A549 (cell line): ENCODE results near the gene IER5L. TPM values are rescaled to one million over a fixed set of nuclear protein-coding genes. Genes with fewer than 3 reads are reported as not detected.
A peak's percentile ranks its signal among the peaks of the same experiment; 100 is the strongest.

Experiments used
- ATAC-seq, 2 experiments: fragments of 200-7000 bp in 1 of 2; fragments of >200 bp in 1 of 2; cut with Nextera tagmentation in 1 of 2; cut with Tn5 transposase in 1 of 2; 3 replicates each; pipeline versions ENCODE4 v1.8.0 to v1.9.1; 2018 to 2020; ENCODE audit warnings: mild to moderate bottlenecking in 1 of 2, moderate library complexity in 1 of 2
- CTCF ChIA-PET: fragments of 300-600 bp; sonication (Branson Sonifier 250); formaldehyde crosslinking; extraction: SDS; loops from one replicate; lab custom pipeline; 2021; ENCODE audit warnings: antibody characterized with exemption, inconsistent platforms; lab: Yijun Ruan, JAX
- POLR2A ChIA-PET: fragments of 350-600 bp; formaldehyde crosslinking; extraction: SDS; loops from one replicate; lab custom pipeline; 2021; ENCODE audit warnings: antibody characterized with exemption, inconsistent platforms; lab: Yijun Ruan, JAX
- DNase-seq, 2 experiments: peaks; one replicate each; pipeline versions ENCODE4 v3.0.0 to v3.0.0-alpha.2; 2011 to 2016; ENCODE audit warnings: low read depth in 1 of 2, low spot score in 1 of 2
- FAIRE-seq: peaks from 2 replicates; lab custom pipeline; 2011; peaks lifted over from hg19 to GRCh38; lab: Jason Lieb, UNC
- H3K27ac ChIP-seq, 2 experiments: fragments of >200 bp; sonication (Bioruptor Twin); formaldehyde crosslinking; 3 replicates each; pipeline ENCODE4 v1.5.1; 2016 to 2017
- H3K4me1 ChIP-seq: fragments of >200 bp; sonication (Bioruptor Twin); formaldehyde crosslinking; 3 replicates; pipeline ENCODE4 v1.6.1; 2016
- H3K4me2 ChIP-seq: fragments of >200 bp; sonication (Bioruptor Twin); formaldehyde crosslinking; 3 replicates; pipeline ENCODE4 v1.6.1; 2016
- H3K4me3 ChIP-seq: fragments of >200 bp; sonication (Bioruptor Twin); formaldehyde crosslinking; 3 replicates; pipeline ENCODE4 v1.5.1; 2016
- H3K9me3 ChIP-seq: fragments of >200 bp; sonication (Bioruptor Twin); formaldehyde crosslinking; 3 replicates; pipeline ENCODE4 v1.6.1; 2016
- ATOH8 ChIP-seq: fragments of 250-450 bp; sonication (Bioruptor Pico); IDR thresholded peaks from 2 replicates; pipeline ENCODE4 v1.5.0; 2020; ENCODE audit warnings: low read depth, mild to moderate bottlenecking, moderate library complexity
- BHLHE40 ChIP-seq: IDR thresholded peaks from 2 replicates; pipeline ENCODE4 v1.6.1; 2012; ENCODE audit warnings: low read depth, low read length, inconsistent platforms
- CBX2 ChIP-seq: fragments of 200-600 bp; sonication (generic); IDR thresholded peaks from 2 replicates; pipeline ENCODE4 v1.6.1; 2016; ENCODE audit warnings: low read depth, mild to moderate bottlenecking, borderline replicate concordance
- EHF ChIP-seq: fragments of 250-450 bp; sonication (Bioruptor Pico); IDR thresholded peaks from 2 replicates; pipeline ENCODE4 v1.5.0; 2020; ENCODE audit warnings: mild to moderate bottlenecking
- FOSB ChIP-seq: fragments of 250-450 bp; sonication (Bioruptor Pico); IDR thresholded peaks from 2 replicates; pipeline ENCODE4 v1.5.0; 2020; ENCODE audit warnings: mild to moderate bottlenecking, moderate library complexity
- FOSL2 ChIP-seq, 2 experiments: fragments of 450-650 bp in 1 of 2; fragments of >200 bp in 1 of 2; sonication (Bioruptor Twin) in 1 of 2; formaldehyde crosslinking; IDR thresholded peaks; 2 replicates each; pipeline versions ENCODE4 v1.5.0 to v1.6.1; 2016 to 2020; ENCODE audit warnings: mild to moderate bottlenecking in 1 of 2, moderate library complexity in 1 of 2
- KDM5A ChIP-seq: fragments of 200-600 bp; sonication (generic); IDR thresholded peaks from 2 replicates; pipeline ENCODE4 v1.6.1; 2016; ENCODE audit warnings: antibody characterized with exemption, mild to moderate bottlenecking
- MAFK ChIP-seq: fragments of 450-650 bp; IDR thresholded peaks from 2 replicates; pipeline ENCODE4 v1.6.1; 2014; ENCODE audit not compliant: partially characterized antibody
- NPAS2 ChIP-seq: fragments of 250-450 bp; sonication (Bioruptor Pico); IDR thresholded peaks from 2 replicates; pipeline ENCODE4 v1.8.0; 2022; ENCODE audit warnings: mild to moderate bottlenecking, moderate library complexity, borderline replicate concordance
- NR3C1 ChIP-seq: fragments of >200 bp; sonication (Bioruptor Twin); formaldehyde crosslinking; IDR thresholded peaks from 3 replicates; pipeline ENCODE4 v1.6.1; 2017
- PHF8 ChIP-seq: fragments of 200-600 bp; sonication (generic); IDR thresholded peaks from 2 replicates; pipeline ENCODE4 v1.6.1; 2016; ENCODE audit warnings: low read depth, mild to moderate bottlenecking, antibody characterized with exemption, moderate library complexity, borderline replicate concordance
- POLR2AphosphoS2 ChIP-seq: conservative IDR thresholded peaks from 2 replicates; pipeline ENCODE4 v1.6.1; 2012; ENCODE audit warnings: low read length, improper control_type of control experiment, inconsistent platforms
- RAD21 ChIP-seq, 2 experiments: fragments of >200 bp in 1 of 2; sonication (Bioruptor Twin) in 1 of 2; formaldehyde crosslinking in 1 of 2; IDR thresholded peaks in 1 of 2; conservative IDR thresholded peaks in 1 of 2; 2 replicates in 1 of 2; 3 replicates in 1 of 2; pipeline ENCODE4 v1.6.1; 2012 to 2018; ENCODE audit warnings: inconsistent platforms in 1 of 2
- REST ChIP-seq: fragments of 200-600 bp; sonication (generic); IDR thresholded peaks from 2 replicates; pipeline ENCODE4 v1.6.1; 2016; ENCODE audit warnings: antibody characterized with exemption, mild to moderate bottlenecking, moderate library complexity
- RFX5 ChIP-seq: fragments of 450-650 bp; IDR thresholded peaks from 2 replicates; pipeline ENCODE4 v1.7.1; 2014; ENCODE audit warnings: antibody characterized with exemption, mild to moderate bottlenecking, moderate library complexity
- RNF2 ChIP-seq: fragments of 200-600 bp; sonication (generic); IDR thresholded peaks from 2 replicates; pipeline ENCODE4 v1.6.1; 2016; ENCODE audit warnings: low read depth, mild to moderate bottlenecking, antibody characterized with exemption, moderate library complexity, borderline replicate concordance
- SMC3 ChIP-seq: fragments of >200 bp; sonication (Bioruptor Twin); formaldehyde crosslinking; IDR thresholded peaks from 3 replicates; pipeline ENCODE4 v1.6.1; 2018; ENCODE audit warnings: inconsistent platforms
- SREBF2 ChIP-seq: fragments of 450-650 bp; IDR thresholded peaks from 2 replicates; pipeline ENCODE4 v1.6.1; 2014; ENCODE audit warnings: mild to moderate bottlenecking, moderate library complexity
- TP53 ChIP-seq: fragments of 250-450 bp; sonication (Bioruptor Pico); IDR thresholded peaks from 2 replicates; pipeline ENCODE4 v1.5.0; 2021; ENCODE audit warnings: mild to moderate bottlenecking, moderate library complexity
- ZFP36 ChIP-seq: fragments of 450-650 bp; IDR thresholded peaks from 2 replicates; pipeline ENCODE4 v1.6.1; 2014; ENCODE audit warnings: borderline replicate concordance; ENCODE audit not compliant: partially characterized antibody
- ZNF302 ChIP-seq: fragments of 250-450 bp; sonication (Bioruptor Pico); IDR thresholded peaks from 2 replicates; pipeline ENCODE4 v1.9.0; 2021; ENCODE audit warnings: inconsistent platforms, mild to moderate bottlenecking, moderate library complexity
- WGBS: methylation state at CpG from one replicate; pipeline ENCODE4 v1.1.6; 2017; ENCODE audit errors: missing lambda C conversion rate; 5-methylcytosine and 5-hydroxymethylcytosine counted together
- polyA plus RNA-seq, 4 experiments: library from polyadenylated mRNA; depleted of rRNA in 3 of 4; stranded (reverse); fragments of >200 nt; fragmentation: RNase III in 1 of 4; extraction: RNeasy Plus Mini Kit Qiagen cat#74134 plus additional on column Dnase treatment in 1 of 4; gene quantifications; 2 replicates in 3 of 4; 3 replicates in 1 of 4; pipeline ENCODE4 v1.2.3, GENCODE V29; 2011 to 2017
- TF ChIP-seq, protein P1 (sequence below): fragments of >200 bp; sonication (Bioruptor Twin); formaldehyde crosslinking; IDR thresholded peaks from 2 replicates; pipeline ENCODE4 v1.6.1; 2016
- TF ChIP-seq, protein P2 (sequence below): fragments of >200 bp; sonication (Bioruptor Twin); formaldehyde crosslinking; IDR thresholded peaks from 3 replicates; pipeline ENCODE4 v1.5.1; 2016

IER5L gene
- polyA plus RNA-seq, 2 of the 4 experiments (the other 2 are of a cell fraction), result 25.1 to 67.5 TPM

DNA sequence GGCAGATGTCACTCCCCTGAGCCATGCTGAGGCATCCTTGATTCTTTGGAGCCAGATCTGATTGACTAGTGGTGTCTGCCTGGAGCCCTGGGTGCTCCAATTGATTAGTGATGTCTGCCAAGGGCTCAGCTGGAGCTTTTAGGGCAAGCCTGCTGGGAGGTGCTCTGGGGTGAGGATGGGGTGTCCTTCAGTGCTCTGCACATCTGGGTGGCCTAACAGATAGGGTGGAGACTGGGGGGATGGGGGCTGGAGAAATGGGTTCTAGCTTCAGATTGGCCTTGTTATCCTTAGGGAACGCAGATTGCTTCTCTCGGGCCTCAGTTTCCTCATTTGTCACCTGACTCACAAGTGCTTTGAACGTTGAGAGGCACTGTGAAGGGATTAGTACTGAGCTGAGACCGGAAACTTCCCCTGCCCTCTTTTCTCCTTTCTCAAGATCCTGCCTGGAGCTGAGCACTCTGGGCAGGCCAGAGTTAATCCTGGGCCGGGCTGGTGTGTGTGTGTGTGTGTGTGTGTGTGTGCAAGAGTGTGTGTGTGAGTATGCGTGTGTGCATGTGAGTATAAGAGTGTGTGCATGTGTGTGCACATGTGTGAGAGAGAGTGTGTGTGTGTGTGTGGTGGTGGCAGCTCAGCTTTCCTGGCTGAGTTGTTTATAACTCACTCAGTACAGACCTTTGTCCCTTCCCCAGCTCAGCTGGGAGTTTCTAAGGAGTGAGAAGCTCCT is 5.6 kb upstream of the IER5L start:
- Histone ChIP-seq H3K27ac (peak overlapping the region; percentile 55 to 80), H3K4me2 (peak overlapping the region; percentile 57), H3K4me3 (no peak overlapping the region), H3K9me3 (peaks cover 7% of the 10 kb centered on the region), H3K4me1 (peaks cover 69% of the 10 kb centered on the region)
- 40% methylated on average over 6 of the region's 6 CpGs for WGBS
- no peak for FAIRE-seq
- CTCF ChIA-PET, result interaction anchor here (0.5 to 38.0 kb wide), 16 partner anchors 8 to 440 kb away, joined by 3 to 1029 read pairs (median 4); no protein-coding TSS in a partner anchor
- POLR2A ChIA-PET, result interaction anchor here (1.1 to 1.5 kb wide), 2 partner anchors 299 to 313 kb away, joined by 3 to 6 read pairs; no protein-coding TSS in a partner anchor
- peak; percentile 23 to 37; a peak in 4 of 6 replicates for ATAC-seq
- DNase-seq, result peak in 1 of 2 experiments; percentile 48
- no peak for TF ChIP-seq NR3C1
- TF ChIP-seq FOSB (CRISPR knock-in tag), result no peak
- TF ChIP-seq SREBF2, result no peak
- no peak for TF ChIP-seq REST
- no peak for TF ChIP-seq RNF2
- TF ChIP-seq BHLHE40, result no peak
- TF ChIP-seq ZFP36, result no peak
- no peak for TF ChIP-seq NPAS2
- no peak for TF ChIP-seq EHF (CRISPR knock-in tag)
- TF ChIP-seq PHF8, result no peak
- no peak for TF ChIP-seq KDM5A
- TF ChIP-seq FOSL2 (IDR thresholded peaks at IDR 0.05), result no peak
- TF ChIP-seq FOSL2 (CRISPR knock-in tag; IDR thresholded peaks at IDR 0.05), result no peak
- TF ChIP-seq MAFK, result no peak
- TF ChIP-seq, protein P1, sequence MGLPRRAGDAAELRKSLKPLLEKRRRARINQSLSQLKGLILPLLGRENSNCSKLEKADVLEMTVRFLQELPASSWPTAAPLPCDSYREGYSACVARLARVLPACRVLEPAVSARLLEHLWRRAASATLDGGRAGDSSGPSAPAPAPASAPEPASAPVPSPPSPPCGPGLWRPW, result no peak
- TF ChIP-seq ATOH8, result no peak
- no peak for TF ChIP-seq TP53 (CRISPR knock-in tag)
- TF ChIP-seq CBX2, result no peak
- no peak for TF ChIP-seq RFX5
- no peak for TF ChIP-seq ZNF302 (CRISPR knock-in tag)
- TF ChIP-seq, all 56 proteins: peak for 0

DNA sequence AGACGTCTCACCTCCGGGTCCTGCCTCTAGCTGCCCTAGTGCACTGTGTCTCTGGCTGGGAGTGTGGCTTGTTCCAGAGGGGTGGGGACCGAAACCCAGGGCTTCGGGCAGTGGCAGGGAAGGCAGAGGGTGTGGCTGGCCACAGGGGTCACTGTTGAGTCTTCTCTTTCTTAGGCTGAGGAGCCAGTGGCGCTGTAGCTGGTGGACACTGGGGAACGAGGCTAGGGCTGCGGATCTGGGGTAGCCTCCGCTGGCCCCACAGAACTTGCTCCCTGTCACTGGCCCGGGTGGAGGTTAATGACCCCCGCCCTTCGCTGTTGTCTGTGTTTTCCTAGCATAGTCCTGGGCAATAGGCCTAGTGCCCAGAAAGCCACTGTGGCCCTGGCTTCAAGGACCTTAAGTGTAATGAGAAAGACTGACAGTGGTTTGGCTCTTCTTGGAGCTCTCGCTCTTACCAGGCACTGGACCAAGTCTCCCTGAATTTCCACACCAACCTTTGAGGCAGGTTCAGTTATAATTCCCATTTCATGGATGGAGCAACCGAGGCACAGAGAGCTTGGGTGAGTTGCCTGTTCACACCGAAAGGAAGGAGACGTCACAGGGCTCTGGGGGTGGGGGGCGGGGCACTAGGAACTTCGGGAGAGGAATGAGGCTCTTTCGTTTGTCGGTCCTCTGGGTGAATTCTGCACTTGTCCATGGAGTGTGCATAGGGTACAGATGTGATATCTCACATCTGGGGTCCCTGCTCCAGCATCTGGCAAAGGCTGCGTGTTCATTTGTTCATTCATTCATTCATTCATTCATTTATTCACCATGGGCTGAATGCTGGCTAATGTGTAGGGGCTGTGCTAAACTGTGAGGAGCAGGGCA is 4.8 kb upstream of the IER5L start:
- Histone ChIP-seq H3K27ac (peak overlapping the region; percentile 55 to 80), H3K4me1 (peaks cover 71% of the 10 kb centered on the region), H3K9me3 (peaks cover 7% of the 10 kb centered on the region), H3K4me3 (no peak overlapping the region), H3K4me2 (peak overlapping the region; percentile 57)
- ChIA-PET CTCF (interaction anchor here (0.5 to 38.0 kb wide), 21 partner anchors 9 to 441 kb away, joined by 3 to 1029 read pairs (median 4); no protein-coding TSS in a partner anchor), POLR2A (no interaction called here)
- no peak for FAIRE-seq
- 74% methylated on average over 20 of the region's 20 CpGs for WGBS
- DNase-seq, result peak; percentile 47 to 71
- peak; percentile 44 to 51 for TF ChIP-seq RAD21 (conservative IDR thresholded peaks at IDR 0.05 in 1 of 2, IDR thresholded peaks at IDR 0.05 in 1 of 2)
- TF ChIP-seq POLR2AphosphoS2, result no peak
- TF ChIP-seq, protein P2, sequence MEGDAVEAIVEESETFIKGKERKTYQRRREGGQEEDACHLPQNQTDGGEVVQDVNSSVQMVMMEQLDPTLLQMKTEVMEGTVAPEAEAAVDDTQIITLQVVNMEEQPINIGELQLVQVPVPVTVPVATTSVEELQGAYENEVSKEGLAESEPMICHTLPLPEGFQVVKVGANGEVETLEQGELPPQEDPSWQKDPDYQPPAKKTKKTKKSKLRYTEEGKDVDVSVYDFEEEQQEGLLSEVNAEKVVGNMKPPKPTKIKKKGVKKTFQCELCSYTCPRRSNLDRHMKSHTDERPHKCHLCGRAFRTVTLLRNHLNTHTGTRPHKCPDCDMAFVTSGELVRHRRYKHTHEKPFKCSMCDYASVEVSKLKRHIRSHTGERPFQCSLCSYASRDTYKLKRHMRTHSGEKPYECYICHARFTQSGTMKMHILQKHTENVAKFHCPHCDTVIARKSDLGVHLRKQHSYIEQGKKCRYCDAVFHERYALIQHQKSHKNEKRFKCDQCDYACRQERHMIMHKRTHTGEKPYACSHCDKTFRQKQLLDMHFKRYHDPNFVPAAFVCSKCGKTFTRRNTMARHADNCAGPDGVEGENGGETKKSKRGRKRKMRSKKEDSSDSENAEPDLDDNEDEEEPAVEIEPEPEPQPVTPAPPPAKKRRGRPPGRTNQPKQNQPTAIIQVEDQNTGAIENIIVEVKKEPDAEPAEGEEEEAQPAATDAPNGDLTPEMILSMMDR, result peak; percentile 42
- TF ChIP-seq SMC3, result peak; percentile 18; the same call in 1 of the 3 replicates
- ATAC-seq, result peak; percentile 21 to 45; a peak in 3 of 6 replicates
